Measurements from ENCODE around the gene TAF15.

GRCh38 chr17:35799942-35800341 is 9.3 kb upstream of the TAF15 start:
- TF ChIP-seq POLR2AphosphoS2 (IDR thresholded peaks at IDR 0.05; ENCODE audit: low read depth, low read length) (no peak), FOS (IDR thresholded peaks at IDR 0.05; ENCODE audit: borderline replicate concordance, extremely low read depth, insufficient read length) (no peak), CEBPB (IDR thresholded peaks at IDR 0.05; ENCODE audit: borderline replicate concordance in 1 of 2, low read depth in 2 of 2, low read length in 2 of 2) (no peak), ZNF274 (IDR thresholded peaks at IDR 0.05; ENCODE audit: insufficient read depth, insufficient read length) (no peak), SRF (IDR thresholded peaks at IDR 0.05; ENCODE audit: low read depth in 2 of 2, low read length in 2 of 2) (no peak), MYC (IDR thresholded peaks at IDR 0.05; ENCODE audit: insufficient read depth, insufficient read length, insufficient replicate concordance, low read length, severe bottlenecking) (no peak), CTCF (IDR thresholded peaks at IDR 0.05 in 2 of 3, conservative IDR thresholded peaks at IDR 0.05 in 1 of 3; ENCODE audit: control insufficient read depth in 2 of 3, extremely low read depth in 1 of 3, insufficient read depth in 1 of 3, low read depth in 3 of 3, low read length in 3 of 3) (no peak), FOXM1 (IDR thresholded peaks at IDR 0.05; ENCODE audit: low read depth, low read length) (no peak), CUX1 (IDR thresholded peaks at IDR 0.05; ENCODE audit: insufficient replicate concordance, low read depth, low read length) (no peak), BACH1 (IDR thresholded peaks at IDR 0.05; ENCODE audit: borderline replicate concordance) (no peak), JUND (IDR thresholded peaks at IDR 0.05; ENCODE audit: low read depth, low read length) (no peak), EZH2 (IDR thresholded peaks at IDR 0.05; ENCODE audit: borderline replicate concordance, control insufficient read depth, low read depth, low read length) (no peak)

Data from GM12878 (cell line).